NCI-H128 (cell line): ENCODE results near the gene SLC16A11.
"Not testable (repeated sequence)": the region's sequence is repeated elsewhere in the genome, so short reads cannot be mapped to it uniquely, and the experiment has no call there.

Experiments
- DNase-seq: peaks from one replicate; lab custom pipeline; 2025; ENCODE audit not compliant: unreplicated experiment; lab: John Stamatoyannopoulos, UW

The SLC16A11 gene

GRCh38 chr17:7011415-7011814 is 32.5 kb downstream of the SLC16A11 start:
- no peak for DNase-seq

- no peak for DNase-seq
These were observed 33.4 kb downstream of the SLC16A11 start for GRCh38 chr17:7010523-7010922.

GRCh38 chr17:7007143-7007542 is 36.7 kb downstream of the SLC16A11 start:
- DNase-seq: no peak

GRCh38 chr17:7005716-7006115 is 38.2 kb downstream of the SLC16A11 start:
- DNase-seq: no peak

- peak; percentile 61 for DNase-seq
These were observed 39.3 kb downstream of the SLC16A11 start for GRCh38 chr17:7004398-7005253.

GRCh38 chr17:7003745-7004144 is 40.1 kb downstream of the SLC16A11 start:
- no peak for DNase-seq

GRCh38 chr17:7002288-7003047 is 41.4 kb downstream of the SLC16A11 start:
- DNase-seq: no peak

GRCh38 chr17:7001318-7001961 is 42.5 kb downstream of the SLC16A11 start:
- DNase-seq: no peak

- no peak for DNase-seq
These were observed 44.9 kb downstream of the SLC16A11 start for GRCh38 chr17:6998855-6999508.

GRCh38 chr17:6997171-6997570 is 46.7 kb downstream of the SLC16A11 start:
- no peak for DNase-seq

GRCh38 chr17:6996256-6997011 is 47.5 kb downstream of the SLC16A11 start:
- DNase-seq: no peak

- no peak for DNase-seq
These were observed 48.2 kb downstream of the SLC16A11 start, which contains the start of gene ALOX12 for GRCh38 chr17:6995500-6996255. ALOX12 (plus strand) TSS chr17:6996049; CDS start chr17:6996118, 69 bp downstream.

- DNase-seq: no peak
These were observed 49.1 kb downstream of the SLC16A11 start for GRCh38 chr17:6994666-6995256.

- DNase-seq: no peak
These were observed 49.7 kb downstream of the SLC16A11 start for GRCh38 chr17:6994118-6994598.

- not testable (repeated sequence) for DNase-seq
These were observed 50.3 kb downstream of the SLC16A11 start for GRCh38 chr17:6993613-6994056.
